Stimulated activated naive CD4-positive, alpha-beta T cell treated with Interleukin-2 at 50 U/mL for 16 hours (primary cell): Measurements from ENCODE around the gene HYOU1.
"Not testable (repeated sequence)": the region's sequence is repeated elsewhere in the genome, so short reads cannot be mapped to it uniquely, and the experiment has no call there.

Source experiments
- DNase-seq: peaks from one replicate; lab custom pipeline; 2025; lab: John Stamatoyannopoulos, UW

HYOU1 gene

GRCh38 chr11:119087123-119087522 lies 30.1 kb upstream of the HYOU1 start:
- DNase-seq: no peak

- DNase-seq: peak; percentile 37
Observed at GRCh38 chr11:119085437-119085847, 28.4 kb upstream of the HYOU1 start.

DNA sequence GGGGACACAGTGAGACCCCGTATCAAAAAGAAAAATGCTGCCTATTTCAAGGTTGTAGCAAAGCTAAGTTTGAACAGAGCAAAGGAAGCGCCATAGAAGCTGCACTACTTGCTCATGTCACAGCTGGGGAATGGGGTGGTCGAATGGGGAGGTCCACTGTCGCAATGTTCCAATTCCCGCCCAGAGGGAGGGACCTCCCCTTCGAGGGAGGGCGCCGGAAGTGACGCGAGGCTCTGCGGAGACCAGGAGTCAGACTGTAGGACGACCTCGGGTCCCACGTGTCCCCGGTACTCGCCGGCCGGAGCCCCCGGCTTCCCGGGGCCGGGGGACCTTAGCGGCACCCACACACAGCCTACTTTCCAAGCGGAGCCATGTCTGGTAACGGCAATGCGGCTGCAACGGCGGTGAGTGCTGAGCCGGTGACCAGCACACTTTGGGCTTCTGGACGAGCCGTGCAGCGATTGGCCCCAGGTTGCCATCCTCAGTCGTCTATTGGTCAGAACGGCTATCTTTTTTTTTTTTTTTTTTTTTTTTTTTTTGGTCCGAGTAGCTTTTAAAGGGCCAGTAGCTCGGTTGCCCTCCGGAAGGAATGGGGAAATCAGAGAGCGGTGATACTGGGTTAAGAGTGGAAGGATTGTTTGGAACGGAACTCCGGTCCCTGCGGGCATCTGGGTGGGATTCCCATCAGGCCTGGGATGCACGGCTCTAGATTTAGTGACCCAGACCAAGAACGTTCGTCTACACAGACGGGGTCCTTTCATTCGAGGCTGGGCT lies 27.8 kb upstream of the HYOU1 start, which contains the start of gene HMBS:
Gene HMBS (plus strand): TSS at position 219 of the 774 bp plus-strand sequence. CDS start 153 bp downstream, at position 372.
- DNase-seq: peak; percentile 83

GRCh38 chr11:119081682-119082260 lies 24.8 kb upstream of the HYOU1 start:
- DNase-seq: no peak

GRCh38 chr11:119078675-119079420 lies 21.8 kb upstream of the HYOU1 start:
- no peak for DNase-seq

DNA sequence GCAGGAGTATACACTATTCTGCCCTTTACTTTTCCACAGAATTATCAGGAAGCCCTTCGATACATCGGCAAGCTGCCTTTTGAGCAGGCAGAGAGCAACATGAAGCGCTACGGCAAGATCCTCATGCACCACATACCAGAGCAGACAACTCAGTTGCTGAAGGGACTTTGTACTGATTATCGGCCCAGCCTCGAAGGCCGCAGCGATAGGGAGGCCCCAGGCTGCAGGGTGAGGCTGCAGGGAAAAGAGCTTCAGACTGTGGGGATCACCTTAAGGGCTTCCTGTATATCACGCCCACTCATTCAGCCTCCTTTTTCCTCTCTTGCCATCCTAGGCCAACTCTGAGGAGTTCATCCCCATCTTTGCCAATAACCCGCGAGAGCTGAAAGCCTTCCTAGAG lies 20.8 kb upstream of the HYOU1 start:
- DNase-seq: no peak

GRCh38 chr11:119067371-119068222 lies 10.6 kb upstream of the HYOU1 start, which contains the start of gene VPS11:
VPS11 (plus strand) TSS chr11:119067818; CDS start chr11:119067824, 6 bp downstream.
- peak; percentile 97 for DNase-seq

DNA sequence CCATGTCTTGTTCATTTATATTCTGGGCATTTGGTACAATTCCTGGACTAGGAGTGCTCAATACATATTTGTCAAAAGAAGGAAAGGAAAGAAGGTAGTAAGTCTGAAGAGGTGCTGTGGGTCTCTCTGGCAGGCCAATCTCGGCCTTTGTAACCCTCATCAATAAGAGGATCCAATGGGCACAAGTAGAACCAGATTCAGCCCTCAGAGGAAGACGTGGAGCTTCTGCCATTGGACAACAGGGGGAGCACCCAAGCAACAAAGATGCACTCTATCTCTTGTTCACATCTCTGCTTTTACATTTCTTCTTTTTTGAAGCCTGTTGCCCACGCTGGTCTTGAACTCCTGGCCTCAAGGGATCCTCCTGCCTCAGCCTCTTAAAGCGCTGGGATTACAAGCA lies 8.4 kb upstream of the HYOU1 start:
- DNase-seq: peak; percentile 13

GRCh38 chr11:119062779-119063178 lies 5.8 kb upstream of the HYOU1 start:
- DNase-seq: no peak

DNA sequence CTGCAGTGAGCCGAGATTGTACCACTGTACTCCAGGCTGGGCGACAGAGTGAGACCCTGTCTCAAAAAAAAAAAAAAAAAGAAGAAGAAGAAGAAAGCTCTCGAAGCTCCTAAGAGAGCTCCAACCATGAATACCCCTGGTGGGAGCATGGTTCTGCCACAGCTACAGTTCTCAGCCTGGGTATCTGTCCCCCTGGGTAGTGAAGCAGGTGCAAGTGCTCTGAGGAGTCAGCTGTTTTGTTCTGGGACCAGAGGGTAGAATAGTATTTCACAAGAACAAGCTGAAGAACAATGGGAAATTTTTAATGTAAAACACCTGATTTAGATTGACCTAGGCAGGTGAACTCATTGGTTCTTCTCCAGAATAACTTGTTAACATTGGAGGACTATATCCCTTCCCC lies 4.3 kb upstream of the HYOU1 start:
- no peak for DNase-seq

GRCh38 chr11:119059128-119059527 lies 2.1 kb upstream of the HYOU1 start:
- not testable (repeated sequence) for DNase-seq

- DNase-seq: peak; percentile 44
Observed at GRCh38 chr11:119056421-119056999, 495 bp downstream of the HYOU1 start.

GRCh38 chr11:119055901-119056300 lies 1.1 kb downstream of the HYOU1 start:
- peak; percentile 24 for DNase-seq

DNA sequence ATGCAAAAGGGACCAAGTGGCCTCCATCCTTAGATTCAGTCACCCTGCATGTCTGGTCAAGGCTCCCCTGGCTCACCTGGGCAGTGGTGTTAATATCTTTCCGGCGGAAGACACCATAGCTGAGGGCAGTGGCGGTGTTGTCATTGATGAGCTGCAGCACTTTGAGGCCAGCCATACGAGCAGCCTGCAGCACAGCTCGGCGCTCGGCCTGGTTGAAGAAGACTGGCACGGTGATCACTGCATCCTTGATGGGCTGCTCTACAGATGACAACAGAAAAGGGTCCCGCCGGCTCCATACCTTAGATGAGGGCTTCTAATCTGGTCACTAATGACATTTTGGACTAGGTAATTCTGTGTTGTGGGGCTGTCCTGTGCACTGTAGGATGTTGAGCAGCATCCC lies 2.6 kb downstream of the HYOU1 start:
- no peak for DNase-seq

- no peak for DNase-seq
Observed at GRCh38 chr11:119052163-119052814, 4.7 kb downstream of the HYOU1 start.

GRCh38 chr11:119051440-119052162 lies 5.4 kb downstream of the HYOU1 start:
- peak; percentile 28 for DNase-seq

- no peak for DNase-seq
Observed at GRCh38 chr11:119049081-119049480, 7.9 kb downstream of the HYOU1 start.

DNA sequence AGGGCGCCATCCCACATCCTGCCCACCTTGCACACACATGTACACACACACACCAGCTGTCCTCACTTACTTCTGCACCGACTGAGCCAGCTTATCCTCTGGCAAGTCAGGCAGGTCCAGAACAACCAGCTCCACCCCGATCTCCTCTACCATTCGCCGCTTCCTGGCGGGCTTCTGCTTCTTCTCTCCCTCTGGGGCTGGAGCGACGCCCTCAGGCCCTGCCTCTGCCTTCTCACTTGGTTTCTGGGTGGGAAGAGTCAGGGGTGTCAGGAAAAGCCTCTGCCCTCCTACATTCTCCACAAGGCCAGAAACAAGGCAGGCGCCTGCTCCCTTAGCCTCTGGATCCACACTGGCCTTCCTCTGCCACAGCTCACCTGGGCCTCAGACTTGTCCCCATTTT lies 8.4 kb downstream of the HYOU1 start:
- no peak for DNase-seq

DNA sequence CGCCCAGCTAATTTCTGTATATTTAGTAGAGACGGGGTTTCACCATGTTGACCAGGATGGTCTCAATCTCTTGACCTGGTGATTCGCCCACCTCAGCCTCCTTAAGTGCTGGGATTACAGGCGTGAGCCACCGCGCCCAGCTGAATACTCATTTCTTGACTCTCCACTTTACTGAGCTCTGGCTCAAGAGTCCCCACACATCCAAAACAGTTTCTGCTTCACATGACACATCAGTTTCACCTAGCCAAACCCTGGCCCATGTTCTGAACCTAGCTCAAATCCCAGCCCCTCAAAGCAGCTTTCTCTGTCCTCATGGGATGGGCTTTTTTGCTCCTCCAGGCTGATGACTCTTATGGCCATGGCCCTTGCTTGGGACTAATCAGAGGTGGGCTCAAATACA lies 9.8 kb downstream of the HYOU1 start:
- DNase-seq: no peak

DNA sequence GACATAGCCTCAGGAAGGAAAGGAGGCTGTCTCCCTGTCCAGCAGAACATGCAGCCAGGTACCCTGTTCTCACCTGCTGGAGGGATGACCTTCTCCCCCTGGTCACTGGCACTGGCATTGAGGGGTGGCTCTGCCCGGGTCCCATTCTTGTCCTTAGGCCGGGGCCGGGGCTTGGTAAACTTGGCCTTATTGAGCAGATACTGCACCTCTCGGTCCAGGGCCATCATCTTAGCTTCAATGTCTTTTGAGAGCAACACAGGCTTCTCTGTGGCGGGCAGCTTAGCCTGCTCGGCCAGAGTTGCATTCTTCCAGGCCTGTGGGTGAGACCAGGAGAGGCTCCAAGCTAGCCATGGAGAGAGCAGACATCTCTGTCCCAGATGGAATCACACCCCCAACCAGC lies 10.5 kb downstream of the HYOU1 start:
- no peak for DNase-seq
